ENCODE measurements around the gene KRT6A.

The KRT6A gene

DNA sequence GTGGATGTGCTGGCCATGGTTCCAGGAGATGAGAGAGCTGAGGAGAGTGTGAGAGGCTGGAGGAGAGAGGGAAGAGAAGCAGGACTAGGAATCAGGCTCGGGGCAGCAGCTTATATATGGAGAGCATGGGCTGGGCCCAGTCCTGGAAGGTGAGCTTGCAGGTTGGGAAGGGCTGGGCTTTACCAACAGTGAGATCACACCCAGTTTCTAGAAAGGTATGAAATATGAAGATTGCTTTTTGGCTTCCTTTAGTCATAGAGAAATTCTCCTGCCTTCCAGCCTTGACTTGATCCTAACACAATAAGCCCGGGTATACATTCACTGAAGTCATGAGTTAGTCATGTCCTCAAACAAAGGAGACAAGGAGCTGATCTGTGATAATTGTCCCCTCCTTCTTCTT, at the start of gene KRT6A:
Gene KRT6A, minus strand, starts transcription at position 86 of the 400 bp plus-strand sequence. Its CDS starts 69 bp downstream, at position 17.
- Histone ChIP-seq H2AFZ (ENCODE audit: low read depth, low read length) (no peak within 1 kb of the TSS), H3K9me3 (ENCODE audit: low read length) (no peaks in the 10 kb centered on the region), H3K4me3 (ENCODE audit: low read length) (no peak within 1 kb of the TSS), H3K4me1 (ENCODE audit: insufficient read depth, low read length) (no peaks in the 10 kb centered on the region), H3K36me3 (ENCODE audit: insufficient read depth, low read length) (no peaks in the 10 kb centered on the region), H3K27me3 (ENCODE audit: insufficient read depth, low read length) (peaks cover 4% of the 10 kb centered on the region)

- Histone ChIP-seq H3K9me3 (ENCODE audit: low read length) (no peaks in the 10 kb centered on the region), H3K36me3 (ENCODE audit: insufficient read depth, low read length) (no peaks in the 10 kb centered on the region), H3K27me3 (ENCODE audit: insufficient read depth, low read length) (no peaks in the 10 kb centered on the region), H3K4me1 (ENCODE audit: insufficient read depth, low read length) (no peaks in the 10 kb centered on the region), H2AFZ (ENCODE audit: low read depth, low read length) (no peak overlapping the region), H3K4me3 (ENCODE audit: low read length) (no peak overlapping the region)
Measured at GRCh38 chr12:52542157-52542556, 49.1 kb upstream of the KRT6A start.

DNA sequence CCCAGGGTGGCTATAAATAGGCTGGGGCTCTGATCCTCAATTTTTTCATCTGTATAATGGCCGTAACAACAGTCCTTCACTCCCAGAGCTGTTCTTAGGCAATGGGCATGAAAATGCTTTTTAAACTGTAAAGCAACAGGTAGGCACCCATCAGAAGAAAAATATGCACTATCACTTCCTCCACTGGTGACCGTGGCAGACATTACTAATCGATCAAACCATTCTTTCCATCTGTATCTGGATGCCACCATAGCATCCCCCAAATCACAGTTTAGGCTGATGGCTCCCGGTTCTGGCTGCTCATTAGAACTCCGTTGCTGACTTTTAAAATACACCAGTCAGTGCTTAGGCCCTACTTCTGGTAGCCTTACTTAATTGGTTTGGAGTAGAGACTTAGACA, 48.7 kb upstream of the KRT6A start:
- Histone ChIP-seq H3K27me3 (ENCODE audit: insufficient read depth, low read length) (no peaks in the 10 kb centered on the region), H3K4me3 (ENCODE audit: low read length) (no peak overlapping the region), H3K4me1 (ENCODE audit: insufficient read depth, low read length) (no peaks in the 10 kb centered on the region), H3K9me3 (ENCODE audit: low read length) (no peaks in the 10 kb centered on the region), H3K36me3 (ENCODE audit: insufficient read depth, low read length) (no peaks in the 10 kb centered on the region), H2AFZ (ENCODE audit: low read depth, low read length) (no peak overlapping the region)

GRCh38 chr12:52540531-52540930, 47.5 kb upstream of the KRT6A start:
- Histone ChIP-seq H3K27me3 (ENCODE audit: insufficient read depth, low read length) (no peaks in the 10 kb centered on the region), H3K4me3 (ENCODE audit: low read length) (no peak overlapping the region), H3K36me3 (ENCODE audit: insufficient read depth, low read length) (no peaks in the 10 kb centered on the region), H2AFZ (ENCODE audit: low read depth, low read length) (no peak overlapping the region), H3K9me3 (ENCODE audit: low read length) (no peaks in the 10 kb centered on the region), H3K4me1 (ENCODE audit: insufficient read depth, low read length) (no peaks in the 10 kb centered on the region)

DNA sequence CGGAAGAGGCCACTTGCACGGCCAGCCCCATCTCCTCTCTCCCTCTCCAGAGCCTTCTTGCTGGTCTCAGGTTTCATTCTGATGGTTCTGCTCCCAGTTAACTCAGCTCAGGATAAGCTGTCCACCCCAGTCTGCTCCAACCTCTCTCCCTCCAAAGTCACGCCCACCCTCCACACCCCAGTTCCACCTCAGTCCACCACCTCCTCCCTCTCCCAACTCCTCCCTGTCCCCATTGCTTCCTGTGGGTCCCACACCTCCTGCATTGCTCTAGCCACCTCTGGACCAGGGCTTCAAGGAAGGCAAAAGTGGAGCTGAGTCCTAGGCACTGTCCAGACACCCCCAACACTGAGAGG, 46.7 kb upstream of the KRT6A start:
- Histone ChIP-seq H2AFZ (ENCODE audit: low read depth, low read length) (no peak overlapping the region), H3K4me3 (ENCODE audit: low read length) (no peak overlapping the region), H3K27me3 (ENCODE audit: insufficient read depth, low read length) (no peaks in the 10 kb centered on the region), H3K9me3 (ENCODE audit: low read length) (no peaks in the 10 kb centered on the region), H3K4me1 (ENCODE audit: insufficient read depth, low read length) (no peaks in the 10 kb centered on the region), H3K36me3 (ENCODE audit: insufficient read depth, low read length) (no peaks in the 10 kb centered on the region)

- no peaks in the 10 kb centered on the region for H3K9me3 ChIP-seq (ENCODE audit: low read length)
- H2AFZ ChIP-seq (ENCODE audit: low read depth, low read length), result no peak overlapping the region
- H3K4me1 ChIP-seq (ENCODE audit: insufficient read depth, low read length), result no peaks in the 10 kb centered on the region
- H3K27me3 ChIP-seq (ENCODE audit: insufficient read depth, low read length), result no peaks in the 10 kb centered on the region
- no peak overlapping the region for H3K4me3 ChIP-seq (ENCODE audit: low read length)
- no peaks in the 10 kb centered on the region for H3K36me3 ChIP-seq (ENCODE audit: insufficient read depth, low read length)
Measured at GRCh38 chr12:52539083-52539820, 46.2 kb upstream of the KRT6A start.

GRCh38 chr12:52537101-52537500, 44.0 kb upstream of the KRT6A start:
- H3K4me1 ChIP-seq (ENCODE audit: insufficient read depth, low read length), result no peaks in the 10 kb centered on the region
- no peaks in the 10 kb centered on the region for H3K27me3 ChIP-seq (ENCODE audit: insufficient read depth, low read length)
- H3K9me3 ChIP-seq (ENCODE audit: low read length), result no peaks in the 10 kb centered on the region
- H3K4me3 ChIP-seq (ENCODE audit: low read length), result no peak overlapping the region
- H2AFZ ChIP-seq (ENCODE audit: low read depth, low read length), result no peak overlapping the region
- H3K36me3 ChIP-seq (ENCODE audit: insufficient read depth, low read length), result no peaks in the 10 kb centered on the region

- Histone ChIP-seq H3K36me3 (ENCODE audit: insufficient read depth, low read length) (no peaks in the 10 kb centered on the region), H3K4me3 (ENCODE audit: low read length) (no peak overlapping the region), H3K4me1 (ENCODE audit: insufficient read depth, low read length) (no peaks in the 10 kb centered on the region), H3K9me3 (ENCODE audit: low read length) (no peaks in the 10 kb centered on the region), H3K27me3 (ENCODE audit: insufficient read depth, low read length) (no peaks in the 10 kb centered on the region), H2AFZ (ENCODE audit: low read depth, low read length) (no peak overlapping the region)
Measured at GRCh38 chr12:52535574-52535973, 42.5 kb upstream of the KRT6A start.

- H3K36me3 ChIP-seq (ENCODE audit: insufficient read depth, low read length), result no peaks in the 10 kb centered on the region
- no peaks in the 10 kb centered on the region for H3K9me3 ChIP-seq (ENCODE audit: low read length)
- H3K27me3 ChIP-seq (ENCODE audit: insufficient read depth, low read length), result no peaks in the 10 kb centered on the region
- H3K4me3 ChIP-seq (ENCODE audit: low read length), result no peak overlapping the region
- no peaks in the 10 kb centered on the region for H3K4me1 ChIP-seq (ENCODE audit: insufficient read depth, low read length)
- H2AFZ ChIP-seq (ENCODE audit: low read depth, low read length), result no peak overlapping the region
Measured at GRCh38 chr12:52534482-52534881, 41.4 kb upstream of the KRT6A start.

DNA sequence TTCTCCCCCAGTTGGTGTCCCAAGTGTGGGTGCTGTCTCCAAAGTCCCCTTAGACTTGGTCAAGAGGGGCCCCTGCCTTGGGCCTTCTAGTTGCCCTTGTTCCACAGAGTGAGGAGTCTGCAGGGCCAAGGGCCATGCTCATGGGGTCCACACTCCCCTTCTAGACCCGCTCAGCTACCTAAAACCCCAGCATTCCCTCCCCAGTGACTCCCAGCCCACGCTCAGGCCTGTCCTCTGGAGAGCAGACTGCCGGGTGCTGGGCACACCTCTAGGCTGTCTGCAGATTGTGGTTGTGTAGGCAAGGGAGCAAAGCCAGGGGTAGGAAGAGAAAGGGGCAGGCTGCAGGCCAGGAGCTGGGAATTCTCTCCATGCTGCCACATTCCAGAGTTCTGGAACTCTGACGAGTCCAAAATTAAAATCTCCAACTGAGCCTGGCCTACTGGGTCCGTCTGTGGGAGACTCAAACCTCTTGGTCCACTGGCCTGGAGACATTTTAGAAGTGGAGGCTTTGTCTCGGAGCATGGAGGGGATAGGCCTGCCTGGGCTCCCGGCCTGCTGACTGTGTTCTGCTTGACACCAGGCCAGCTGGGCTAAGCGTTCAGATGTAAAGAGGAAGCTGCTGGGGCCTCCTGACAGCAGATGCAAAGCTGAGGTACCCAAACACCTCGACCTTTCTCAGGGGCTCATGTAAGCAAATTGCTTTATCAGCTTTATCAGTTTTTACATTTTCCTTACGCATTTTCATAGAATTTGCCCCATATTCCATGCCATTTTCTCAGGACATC, 40.8 kb upstream of the KRT6A start:
- H3K27me3 ChIP-seq (ENCODE audit: insufficient read depth, low read length), result no peaks in the 10 kb centered on the region
- H2AFZ ChIP-seq (ENCODE audit: low read depth, low read length), result no peak overlapping the region
- H3K4me1 ChIP-seq (ENCODE audit: insufficient read depth, low read length), result no peaks in the 10 kb centered on the region
- H3K36me3 ChIP-seq (ENCODE audit: insufficient read depth, low read length), result no peaks in the 10 kb centered on the region
- no peak overlapping the region for H3K4me3 ChIP-seq (ENCODE audit: low read length)
- H3K9me3 ChIP-seq (ENCODE audit: low read length), result no peaks in the 10 kb centered on the region

DNA sequence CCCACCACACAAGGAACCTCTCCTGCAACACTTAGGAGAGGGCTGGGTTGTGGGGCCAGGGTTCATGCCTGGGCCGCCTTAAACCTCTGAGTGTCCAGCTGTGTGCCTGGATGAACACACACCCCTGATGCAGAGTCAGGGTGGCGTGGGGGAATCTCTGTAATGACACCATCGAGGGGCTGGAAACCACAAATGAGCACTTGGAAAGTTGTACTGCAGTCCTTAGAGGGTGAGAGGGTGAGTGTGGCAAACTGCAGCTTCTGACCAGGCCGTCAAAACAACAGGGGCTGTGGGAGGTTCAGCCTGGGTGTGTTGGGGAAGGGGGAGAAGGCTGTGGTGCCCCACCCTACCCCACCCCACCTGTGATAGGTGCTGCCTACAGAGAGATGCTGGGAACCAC, 39.6 kb upstream of the KRT6A start:
- Histone ChIP-seq H2AFZ (ENCODE audit: low read depth, low read length) (no peak overlapping the region), H3K27me3 (ENCODE audit: insufficient read depth, low read length) (no peaks in the 10 kb centered on the region), H3K4me1 (ENCODE audit: insufficient read depth, low read length) (no peaks in the 10 kb centered on the region), H3K4me3 (ENCODE audit: low read length) (no peak overlapping the region), H3K36me3 (ENCODE audit: insufficient read depth, low read length) (no peaks in the 10 kb centered on the region), H3K9me3 (ENCODE audit: low read length) (no peaks in the 10 kb centered on the region)

- Histone ChIP-seq H3K4me1 (ENCODE audit: insufficient read depth, low read length) (no peaks in the 10 kb centered on the region), H3K9me3 (ENCODE audit: low read length) (no peaks in the 10 kb centered on the region), H3K27me3 (ENCODE audit: insufficient read depth, low read length) (no peaks in the 10 kb centered on the region), H3K4me3 (ENCODE audit: low read length) (no peak overlapping the region), H2AFZ (ENCODE audit: low read depth, low read length) (no peak overlapping the region), H3K36me3 (ENCODE audit: insufficient read depth, low read length) (no peaks in the 10 kb centered on the region)
Measured at GRCh38 chr12:52531566-52532300, 38.7 kb upstream of the KRT6A start.

- Histone ChIP-seq H3K27me3 (ENCODE audit: insufficient read depth, low read length) (no peaks in the 10 kb centered on the region), H3K36me3 (ENCODE audit: insufficient read depth, low read length) (no peaks in the 10 kb centered on the region), H3K9me3 (ENCODE audit: low read length) (no peaks in the 10 kb centered on the region), H2AFZ (ENCODE audit: low read depth, low read length) (no peak overlapping the region), H3K4me3 (ENCODE audit: low read length) (no peak overlapping the region), H3K4me1 (ENCODE audit: insufficient read depth, low read length) (no peaks in the 10 kb centered on the region)
Measured at GRCh38 chr12:52530905-52531304, 37.8 kb upstream of the KRT6A start.

Data from neuron (in vitro differentiated cells).